Measurements from ENCODE around the gene GRIK4. TPM values are rescaled to one million over a fixed set of nuclear protein-coding genes. Genes with fewer than 3 reads are reported as not detected.

The GRIK4 gene
- polyA plus RNA-seq, 1 donor from 2014 or later = 3.4 TPM

- no peak overlapping the region for H2AFZ ChIP-seq (ENCODE audit: low read depth, low read length)
- H3K4me2 ChIP-seq (ENCODE audit: low read length) = no peak overlapping the region
Observed at GRCh38 chr11:120556797-120557196, 45.2 kb downstream of the GRIK4 start.

GRCh38 chr11:120558744-120559431 is 47.3 kb downstream of the GRIK4 start:
- Histone ChIP-seq H3K4me3 (ENCODE audit: low read length) (no peak overlapping the region), H3K4me2 (ENCODE audit: low read length) (no peak overlapping the region), H3F3A (ENCODE audit: insufficient read depth, low read length, poor library complexity, severe bottlenecking) (no peaks in the 10 kb centered on the region), H3K9me3 (ENCODE audit: low read length) (no peaks in the 10 kb centered on the region), H2AFZ (ENCODE audit: low read depth, low read length) (no peak overlapping the region), H3K27me3 (ENCODE audit: insufficient read depth, low read depth, low read length) (peaks cover 3% of the 10 kb centered on the region), H3K9me2 (ENCODE audit: insufficient read depth, low read length) (no peaks in the 10 kb centered on the region), H3K27ac (ENCODE audit: low read length) (no peak overlapping the region), H4K20me1 (ENCODE audit: insufficient read depth) (no peaks in the 10 kb centered on the region), H3K9ac (ENCODE audit: low read length) (no peak overlapping the region), H3K79me2 (replicated peaks; ENCODE audit: insufficient read depth, low read length) (no peaks in the 10 kb centered on the region), H3K36me3 (ENCODE audit: insufficient read depth, low read length) (no peaks in the 10 kb centered on the region)
- no peak for TF ChIP-seq EP300 (conservative IDR thresholded peaks at IDR 0.05; ENCODE audit: poor library complexity, severe bottlenecking)
- TF ChIP-seq POLR2AphosphoS5 (IDR thresholded peaks at IDR 0.05) = no peak
- TF ChIP-seq SMC3 (conservative IDR thresholded peaks at IDR 0.05; ENCODE audit: poor library complexity) = no peak
- TF ChIP-seq REST (IDR thresholded peaks at IDR 0.05; ENCODE audit: borderline replicate concordance) = no peak
- TF ChIP-seq EZH2 (IDR thresholded peaks at IDR 0.05; ENCODE audit: borderline replicate concordance, insufficient read depth, low read length, poor library complexity, severe bottlenecking) = no peak
- TF ChIP-seq RAD21 (conservative IDR thresholded peaks at IDR 0.05) = no peak

More at GRCh38 chr11:120556797-120557196, 45.2 kb downstream of the GRIK4 start:
- Histone ChIP-seq H3K79me2 (replicated peaks; ENCODE audit: insufficient read depth, low read length) (no peaks in the 10 kb centered on the region), H3K36me3 (ENCODE audit: insufficient read depth, low read length) (no peaks in the 10 kb centered on the region), H4K20me1 (ENCODE audit: insufficient read depth) (no peaks in the 10 kb centered on the region), H3K27me3 (ENCODE audit: insufficient read depth, low read depth, low read length) (no peaks in the 10 kb centered on the region), H3K27ac (ENCODE audit: low read length) (no peak overlapping the region), H3K9me2 (ENCODE audit: insufficient read depth, low read length) (no peaks in the 10 kb centered on the region), H3F3A (ENCODE audit: insufficient read depth, low read length, poor library complexity, severe bottlenecking) (no peaks in the 10 kb centered on the region), H3K9me3 (ENCODE audit: low read length) (no peaks in the 10 kb centered on the region), H3K9ac (ENCODE audit: low read length) (no peak overlapping the region), H3K4me3 (ENCODE audit: low read length) (no peak overlapping the region)
- no peak for TF ChIP-seq REST (IDR thresholded peaks at IDR 0.05; ENCODE audit: borderline replicate concordance)
- TF ChIP-seq EZH2 (IDR thresholded peaks at IDR 0.05; ENCODE audit: borderline replicate concordance, insufficient read depth, low read length, poor library complexity, severe bottlenecking) = no peak
- no peak for TF ChIP-seq EP300 (conservative IDR thresholded peaks at IDR 0.05; ENCODE audit: poor library complexity, severe bottlenecking)
- TF ChIP-seq RAD21 (conservative IDR thresholded peaks at IDR 0.05) = no peak
- no peak for TF ChIP-seq MXI1 (conservative IDR thresholded peaks at IDR 0.05; ENCODE audit: poor library complexity, severe bottlenecking)
- no peak for TF ChIP-seq SMC3 (conservative IDR thresholded peaks at IDR 0.05; ENCODE audit: poor library complexity)
- no peak for TF ChIP-seq POLR2AphosphoS5 (IDR thresholded peaks at IDR 0.05)
- TF ChIP-seq TAF1 (IDR thresholded peaks at IDR 0.05; ENCODE audit: low read depth) = no peak
- no peak for TF ChIP-seq CTCF (IDR thresholded peaks at IDR 0.05; ENCODE audit: poor library complexity, severe bottlenecking)

Data from neural cell (in vitro differentiated cells).